ENCODE measurements around the gene GPC5.

GRCh38 chr13:91384896-91385295, 13.5 kb upstream of the GPC5 start:
- TF ChIP-seq CTCF (IDR thresholded peaks at IDR 0.05; ENCODE audit: low read depth, low read length), result no peak
- TF ChIP-seq EZH2phosphoT487 (IDR thresholded peaks at IDR 0.05; ENCODE audit: low read depth), result no peak

Measured in OCI-LY3 (cell line).